ENCODE results near the gene RBM10.

- TF ChIP-seq EZH2 (IDR thresholded peaks at IDR 0.05; ENCODE audit: borderline replicate concordance, low read depth, low read length, poor library complexity, severe bottlenecking) (no peak), CTCF (conservative IDR thresholded peaks at IDR 0.05; ENCODE audit: low read depth, low read length) (no peak)
Observed at GRCh38 chrX:47229427-47229826, 84.4 kb downstream of the RBM10 start.

Measured in A673 (cell line).